DOHH2 (cell line): ENCODE results near the gene CIART.

Source experiments
- CTCF ChIP-seq: fragments of 200-600 bp; sonication (generic); IDR thresholded peaks from one replicate; pipeline ENCODE4 v1.5.1; 2014; ENCODE audit warnings: antibody characterized with exemption, mild to moderate bottlenecking, low read depth, low read length; ENCODE audit not compliant: poor library complexity, severe bottlenecking
- EZH2phosphoT487 ChIP-seq: fragments of 200-600 bp; sonication (generic); IDR thresholded peaks from 2 replicates; pipeline ENCODE4 v1.6.1; 2017; ENCODE audit warnings: borderline replicate concordance, mild to moderate bottlenecking, antibody characterized with exemption, low read length, moderate library complexity, mixed read lengths

GRCh38 chr1:150293433-150294253 is 11.3 kb downstream of the CIART start, which contains the start of gene MRPS21:
- TF ChIP-seq CTCF (no peak), EZH2phosphoT487 (no peak)
